ENCODE data around the gene TAGLN.
"Not testable (repeated sequence)": the region's sequence is repeated elsewhere in the genome, so short reads cannot be mapped to it uniquely, and the experiment has no call there.

TAGLN gene

GRCh38 chr11:117181586-117182550, 17.3 kb upstream of the TAGLN start:
- DNase-seq: no peak

DNA sequence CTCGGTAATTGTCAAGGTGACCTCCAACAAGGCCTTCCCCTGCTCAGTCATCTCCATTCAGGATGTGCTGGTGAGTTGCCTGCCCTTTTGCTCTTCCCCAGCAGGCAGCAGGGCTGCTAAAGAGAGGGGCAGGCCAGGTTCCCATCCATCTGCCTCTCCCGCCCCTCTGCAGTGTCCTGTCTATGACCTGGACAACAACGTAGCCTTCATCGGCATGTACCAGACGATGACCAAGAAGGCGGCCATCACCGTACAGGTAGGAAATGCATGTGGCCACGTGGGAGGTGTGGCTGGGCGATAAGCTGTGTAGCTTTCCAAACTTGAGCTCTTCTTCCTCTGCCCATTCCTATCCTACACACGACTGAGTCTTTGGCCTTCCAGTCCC, 16.6 kb upstream of the TAGLN start:
- DNase-seq: no peak

GRCh38 chr11:117183178-117183577, 16.0 kb upstream of the TAGLN start:
- DNase-seq: not testable (repeated sequence)

DNA sequence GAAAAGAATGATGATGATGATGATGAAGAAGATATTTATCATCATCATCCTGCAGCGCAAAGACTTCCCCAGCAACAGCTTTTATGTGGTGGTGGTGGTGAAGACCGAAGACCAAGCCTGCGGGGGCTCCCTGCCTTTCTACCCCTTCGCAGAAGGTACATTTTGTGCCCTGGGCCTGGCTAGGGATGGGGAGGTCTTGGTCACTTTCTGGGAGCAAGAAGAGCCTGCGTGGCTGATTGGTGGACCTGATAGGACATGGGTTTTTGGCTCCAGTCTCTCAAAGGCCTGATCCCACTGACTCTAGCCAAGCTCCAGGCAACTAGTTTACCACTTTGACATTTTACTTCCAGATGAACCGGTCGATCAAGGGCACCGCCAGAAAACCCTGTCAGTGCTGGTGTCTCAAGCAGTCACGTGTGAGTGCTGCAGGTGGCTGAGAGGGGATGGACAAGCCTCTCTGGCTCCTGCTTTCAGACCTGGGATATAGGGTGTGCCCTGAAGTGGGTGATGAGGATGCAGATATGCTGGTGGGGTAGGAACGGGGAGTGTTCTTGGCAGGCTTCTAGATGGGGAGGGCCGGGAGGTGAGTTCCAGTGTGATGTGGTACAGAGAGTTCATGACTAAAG, 15.3 kb upstream of the TAGLN start:
- DNase-seq: peak; percentile 83

DNA sequence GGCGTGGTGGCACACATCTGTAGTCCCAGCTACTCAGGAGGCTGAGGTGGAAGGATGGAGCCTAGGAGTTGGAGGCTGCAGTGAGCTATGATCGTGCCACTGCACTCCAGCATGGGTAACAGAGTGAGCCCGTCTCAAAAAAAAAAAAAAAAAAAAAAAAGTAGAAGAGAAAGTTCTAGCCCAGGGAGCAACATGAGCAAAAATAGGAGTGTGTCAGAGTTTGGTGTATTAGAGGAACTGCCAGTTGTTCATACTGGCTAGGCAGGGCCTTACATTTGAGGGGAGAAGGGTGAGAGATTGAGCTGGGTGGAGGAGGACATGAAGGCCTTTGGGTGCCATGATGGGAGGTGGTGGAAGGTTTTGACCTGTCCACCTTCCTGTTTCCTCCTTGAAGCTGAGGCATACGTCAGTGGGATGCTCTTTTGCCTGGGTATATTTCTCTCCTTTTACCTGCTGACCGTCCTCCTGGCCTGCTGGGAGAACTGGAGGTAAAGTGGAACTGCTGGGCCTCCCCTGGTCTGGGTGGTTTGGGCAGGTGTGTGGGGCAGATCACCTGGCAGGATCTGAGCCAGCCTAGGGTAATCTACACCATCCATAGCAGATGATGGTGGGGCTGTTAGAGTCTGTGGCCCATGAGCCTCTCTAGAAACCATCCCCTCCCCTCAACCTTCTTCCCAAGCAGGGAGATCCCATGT, 13.3 kb upstream of the TAGLN start:
- DNase-seq: no peak

GRCh38 chr11:117186431-117186761, 12.8 kb upstream of the TAGLN start:
- no peak for DNase-seq

DNA sequence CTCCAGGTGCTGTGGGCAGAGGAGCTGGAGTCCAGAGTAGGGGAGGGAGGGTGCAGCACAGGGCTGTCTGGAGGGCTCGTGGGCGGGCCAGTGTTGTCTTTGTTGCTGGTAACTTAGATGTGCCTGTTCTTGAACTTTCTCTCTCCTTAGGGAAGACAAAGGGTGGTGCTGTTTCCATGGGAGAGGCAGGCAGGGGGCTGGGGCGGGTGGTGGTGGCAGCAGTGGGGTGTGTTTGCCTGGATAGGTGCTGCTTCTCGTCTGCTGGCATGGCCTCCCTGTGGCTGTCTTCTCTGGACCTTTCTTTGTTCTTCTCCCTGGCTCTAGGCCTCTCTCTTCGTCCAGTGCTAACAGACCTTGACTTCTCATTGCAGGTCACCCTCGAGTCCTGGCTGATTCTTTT, 12.2 kb upstream of the TAGLN start:
- no peak for DNase-seq

- DNase-seq: no peak
Measured at GRCh38 chr11:117187428-117187798, 11.8 kb upstream of the TAGLN start.

DNA sequence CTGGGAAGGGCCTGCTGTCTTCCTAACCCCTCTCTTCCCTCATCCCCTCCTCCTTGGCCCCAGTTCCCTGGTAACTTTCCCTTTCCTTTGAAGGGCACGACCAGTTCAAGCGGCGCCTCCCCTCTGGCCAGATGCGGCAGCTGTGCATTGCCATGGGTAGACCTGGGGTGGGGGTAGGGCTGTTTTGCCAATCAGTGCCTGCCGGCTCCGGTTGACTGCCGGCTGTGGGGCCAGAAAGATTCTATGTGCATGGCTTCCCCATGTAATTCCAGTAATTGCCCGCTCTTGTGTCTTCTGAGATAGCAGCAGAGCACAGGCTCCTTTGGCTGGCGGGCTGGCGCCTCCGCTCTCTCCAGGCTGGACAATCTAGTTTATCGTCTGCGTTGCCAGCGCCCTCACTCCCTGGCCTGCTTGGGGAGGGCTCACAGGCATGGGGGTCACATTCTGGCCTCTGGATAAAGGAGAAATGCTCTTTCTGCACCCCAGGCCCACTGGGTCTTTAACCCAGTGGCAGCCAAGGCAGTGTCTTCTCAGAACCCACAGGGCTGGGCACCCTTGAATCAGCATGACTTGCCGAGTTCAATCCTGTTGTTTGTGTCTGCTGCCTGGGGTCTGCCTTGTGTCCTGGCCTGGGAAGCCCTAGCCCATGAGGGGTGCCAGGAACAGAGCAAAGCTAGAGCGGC, 11.2 kb upstream of the TAGLN start:
- DNase-seq: no peak

DNA sequence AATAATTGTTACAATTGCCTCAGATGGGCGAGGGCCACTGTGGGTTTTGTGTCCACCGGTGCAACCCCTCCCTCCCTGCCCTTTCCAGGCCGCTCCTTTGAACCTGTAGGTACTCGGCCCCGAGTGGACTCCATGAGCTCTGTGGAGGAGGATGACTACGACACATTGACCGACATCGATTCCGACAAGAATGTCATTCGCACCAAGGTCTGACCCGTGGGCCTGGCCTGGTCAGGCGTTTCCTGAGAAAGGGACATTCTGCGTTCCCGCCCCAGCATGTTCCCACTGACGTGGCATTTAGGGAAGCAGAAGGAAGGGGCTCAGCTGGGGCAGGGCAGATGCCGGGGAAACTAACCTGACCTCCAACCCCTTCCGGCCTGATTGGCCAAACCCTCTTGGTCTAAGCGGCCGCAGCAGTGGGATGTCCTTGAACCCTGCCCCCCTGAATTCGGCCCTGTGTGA, 10.5 kb upstream of the TAGLN start:
- DNase-seq: no peak

- DNase-seq: no peak
Measured at GRCh38 chr11:117189191-117189940, 9.8 kb upstream of the TAGLN start.

DNA sequence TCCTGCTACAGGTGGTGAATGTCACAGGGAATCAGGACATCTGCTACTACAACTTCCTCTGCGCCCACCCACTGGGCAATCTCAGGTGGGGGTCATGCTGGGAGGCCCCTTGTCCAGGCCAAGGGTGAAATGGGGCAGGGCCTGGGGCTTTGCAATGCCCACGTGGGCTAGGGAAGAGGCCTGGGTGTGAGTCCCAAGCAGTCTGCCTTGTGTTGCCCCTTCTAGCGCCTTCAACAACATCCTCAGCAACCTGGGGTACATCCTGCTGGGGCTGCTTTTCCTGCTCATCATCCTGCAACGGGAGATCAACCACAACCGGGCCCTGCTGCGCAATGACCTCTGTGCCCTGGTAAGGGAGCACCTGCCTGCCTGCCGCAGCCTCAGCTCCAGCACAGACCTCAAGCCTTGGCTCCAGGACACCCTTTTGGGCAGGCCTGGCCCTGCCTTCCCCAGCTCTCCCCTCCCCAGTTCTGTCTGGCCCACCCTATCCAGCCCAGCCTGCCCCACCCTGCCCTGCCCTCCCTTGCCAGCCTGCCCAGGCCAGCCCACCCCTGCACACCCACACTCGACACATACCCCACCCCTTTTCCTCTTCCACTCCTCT, 9.1 kb upstream of the TAGLN start:
- DNase-seq: no peak

DNA sequence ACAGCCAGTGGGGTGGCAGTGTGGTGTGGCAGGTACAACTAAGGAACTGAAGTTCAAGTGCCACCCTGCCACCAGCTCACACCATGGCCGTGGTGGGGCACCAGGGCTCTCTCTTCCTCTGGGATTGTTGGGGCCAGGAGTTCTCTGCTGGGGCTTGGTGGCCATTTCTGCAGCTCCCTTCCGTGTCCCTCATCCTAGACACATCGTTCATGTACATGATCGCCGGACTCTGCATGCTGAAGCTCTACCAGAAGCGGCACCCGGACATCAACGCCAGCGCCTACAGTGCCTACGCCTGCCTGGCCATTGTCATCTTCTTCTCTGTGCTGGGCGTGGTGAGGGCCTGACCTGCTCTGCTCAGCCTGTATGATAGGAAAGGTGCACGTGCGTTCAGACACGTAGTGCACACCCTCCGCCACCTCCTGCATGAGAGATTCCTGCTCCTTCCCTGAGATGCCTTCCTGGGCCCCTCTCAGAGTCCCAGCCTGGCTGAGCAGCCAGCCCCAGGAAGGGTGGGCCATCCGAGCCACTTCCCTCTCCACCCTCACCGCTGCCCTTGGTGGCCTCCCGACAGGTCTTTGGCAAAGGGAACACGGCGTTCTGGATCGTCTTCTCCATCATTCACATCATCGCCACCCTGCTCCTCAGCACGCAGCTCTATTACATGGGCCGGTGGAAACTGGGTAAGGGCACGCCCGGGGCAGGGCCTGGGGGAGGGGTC, 7.3 kb upstream of the TAGLN start:
- no peak for DNase-seq

GRCh38 chr11:117192401-117192875, 6.7 kb upstream of the TAGLN start:
- no peak for DNase-seq

GRCh38 chr11:117193130-117194020, 5.8 kb upstream of the TAGLN start:
- DNase-seq: no peak

DNA sequence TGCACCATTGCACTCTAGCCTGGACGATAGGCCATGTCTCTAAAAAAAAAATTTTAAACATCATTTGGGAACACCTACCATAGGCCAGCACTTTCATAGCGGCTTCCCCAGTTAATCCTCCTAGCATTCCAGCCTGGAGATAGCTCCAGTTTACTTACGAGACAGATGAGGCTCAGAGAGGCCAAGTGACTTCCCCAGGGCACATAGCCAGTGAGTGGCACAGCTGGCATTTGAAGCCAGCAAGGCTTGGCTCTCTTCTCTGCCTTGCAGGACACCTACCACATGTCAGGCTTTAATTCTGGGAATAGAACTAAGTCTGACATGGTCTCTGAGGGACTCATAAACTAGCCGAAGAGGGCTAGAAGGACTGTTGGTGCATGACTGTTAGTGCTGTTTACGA, 4.9 kb upstream of the TAGLN start:
- DNase-seq: no peak

DNA sequence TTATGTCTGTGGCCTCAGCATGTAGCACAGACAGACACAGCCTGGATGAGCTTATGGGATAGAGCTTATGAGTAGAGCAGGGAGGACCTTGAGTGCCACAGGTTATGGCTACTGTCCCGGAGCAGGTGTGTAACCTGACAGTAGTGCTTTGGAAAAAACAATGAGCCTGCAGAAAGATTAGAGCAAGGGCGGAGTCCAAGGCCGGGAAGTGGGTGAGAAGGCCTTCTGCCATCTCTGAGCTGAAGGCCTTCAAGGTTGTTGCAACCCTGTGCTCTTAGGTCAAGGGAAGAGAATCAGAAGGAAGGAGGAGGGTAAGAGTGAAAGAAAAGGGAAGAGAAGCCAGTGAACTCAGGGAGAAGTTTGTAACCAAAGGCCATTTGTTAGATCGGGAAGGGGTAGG, 3.9 kb upstream of the TAGLN start:
- DNase-seq: no peak

GRCh38 chr11:117195761-117196160, 3.4 kb upstream of the TAGLN start:
- no peak for DNase-seq

- DNase-seq: no peak
Measured at GRCh38 chr11:117197006-117197405, 2.2 kb upstream of the TAGLN start.
